ENCODE results near the gene ADGRD2. TPM values are rescaled to one million over a fixed set of nuclear protein-coding genes. Genes with fewer than 3 reads are reported as not detected.

The ADGRD2 gene
- total RNA-seq, 1 donor from 2014 or later: not detected

GRCh38 chr9:124485201-124485600, 35.0 kb downstream of the ADGRD2 start:
- no peak overlapping the region for H3K27ac Mint-ChIP-seq
- H3K4me1 Mint-ChIP-seq: no peaks in the 10 kb centered on the region
- H3K9me3 Mint-ChIP-seq: no peaks in the 10 kb centered on the region
- no peak for DNase-seq
- no peaks in the 10 kb centered on the region for H3K36me3 Mint-ChIP-seq (ENCODE audit: low read depth)
- no peak overlapping the region for H3K4me3 Mint-ChIP-seq
- intact Hi-C loops (cut with micrococcal nuclease): no loop called here
- no peaks in the 10 kb centered on the region for H3K27me3 Mint-ChIP-seq

- no peak overlapping the region for H3K4me3 Mint-ChIP-seq
- no peaks in the 10 kb centered on the region for H3K36me3 Mint-ChIP-seq (ENCODE audit: low read depth)
- no peak overlapping the region for H3K27ac Mint-ChIP-seq
- no peak for DNase-seq
- H3K9me3 Mint-ChIP-seq: no peaks in the 10 kb centered on the region
- no peaks in the 10 kb centered on the region for H3K27me3 Mint-ChIP-seq
- no peaks in the 10 kb centered on the region for H3K4me1 Mint-ChIP-seq
- intact Hi-C loops (cut with micrococcal nuclease): no loop called here
These were observed 35.7 kb downstream of the ADGRD2 start for GRCh38 chr9:124485936-124486335.

DNA sequence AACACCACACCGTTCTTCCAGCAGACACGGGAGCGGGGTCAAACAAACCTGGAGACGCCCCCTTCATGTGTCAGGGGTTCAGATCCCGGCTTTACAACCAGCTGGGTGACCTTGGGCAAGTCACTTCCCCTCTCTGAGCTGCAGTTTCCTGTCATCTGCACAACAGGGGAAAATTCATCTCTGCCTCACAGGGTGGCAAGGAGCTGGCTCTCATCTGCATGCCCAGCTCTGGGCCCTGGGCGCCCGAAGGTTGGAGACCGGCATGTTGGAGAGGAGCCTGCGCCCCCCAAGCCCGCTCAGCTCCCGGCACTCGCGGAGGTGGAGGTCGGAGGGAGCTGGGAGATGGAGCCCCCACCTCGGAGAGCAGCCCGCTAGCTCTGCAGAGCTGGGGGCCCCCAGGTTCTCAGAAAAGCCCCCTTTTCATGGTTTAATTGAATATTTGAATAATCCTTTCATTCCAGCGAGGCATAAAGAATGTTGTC, 36.6 kb downstream of the ADGRD2 start:
- Mint-ChIP-seq H3K4me1 (no peaks in the 10 kb centered on the region), H3K27ac (no peak overlapping the region), H3K27me3 (no peaks in the 10 kb centered on the region), H3K36me3 (ENCODE audit: low read depth) (no peaks in the 10 kb centered on the region), H3K4me3 (no peak overlapping the region), H3K9me3 (no peaks in the 10 kb centered on the region)
- intact Hi-C loops (cut with micrococcal nuclease): no loop called here
- DNase-seq: no peak

GRCh38 chr9:124487260-124488182, 37.3 kb downstream of the ADGRD2 start:
- Mint-ChIP-seq H3K4me3 (no peak overlapping the region), H3K4me1 (no peaks in the 10 kb centered on the region), H3K36me3 (ENCODE audit: low read depth) (no peaks in the 10 kb centered on the region), H3K27ac (no peak overlapping the region), H3K27me3 (no peaks in the 10 kb centered on the region), H3K9me3 (no peaks in the 10 kb centered on the region)
- intact Hi-C loops (cut with micrococcal nuclease): no loop called here
- DNase-seq: no peak

DNA sequence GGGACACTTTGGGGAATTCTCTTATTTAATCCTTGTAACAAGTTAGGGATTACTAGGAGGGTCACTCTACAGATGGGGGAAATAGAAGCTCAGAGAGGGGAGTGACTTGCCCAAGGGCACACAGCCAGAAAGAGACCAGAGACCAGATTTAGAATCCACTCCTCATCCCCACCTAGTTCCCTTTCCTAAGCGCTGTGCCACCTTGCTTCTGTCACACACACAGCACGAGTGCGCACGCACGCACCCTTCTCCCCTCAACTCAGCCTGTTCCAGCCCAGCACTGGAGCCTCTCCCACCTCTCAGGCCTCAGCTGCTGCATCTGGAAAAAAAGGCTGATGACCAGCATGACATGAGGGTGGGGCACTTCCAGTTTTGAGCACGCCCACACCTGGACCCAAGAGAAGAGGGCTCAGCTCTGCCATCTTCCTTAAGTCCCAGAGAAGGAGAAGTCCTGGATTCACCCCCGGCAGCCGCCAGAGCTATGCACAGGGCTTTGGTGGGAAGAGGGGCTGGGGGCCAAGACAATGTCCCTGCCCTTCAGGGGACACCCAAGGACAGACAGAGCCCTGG, 38.5 kb downstream of the ADGRD2 start:
- no peak overlapping the region for H3K27ac Mint-ChIP-seq
- H3K4me3 Mint-ChIP-seq: no peak overlapping the region
- no peaks in the 10 kb centered on the region for H3K27me3 Mint-ChIP-seq
- no peaks in the 10 kb centered on the region for H3K9me3 Mint-ChIP-seq
- no peak for DNase-seq
- intact Hi-C loops (cut with micrococcal nuclease): no loop called here
- no peaks in the 10 kb centered on the region for H3K4me1 Mint-ChIP-seq
- H3K36me3 Mint-ChIP-seq (ENCODE audit: low read depth): no peaks in the 10 kb centered on the region

DNA sequence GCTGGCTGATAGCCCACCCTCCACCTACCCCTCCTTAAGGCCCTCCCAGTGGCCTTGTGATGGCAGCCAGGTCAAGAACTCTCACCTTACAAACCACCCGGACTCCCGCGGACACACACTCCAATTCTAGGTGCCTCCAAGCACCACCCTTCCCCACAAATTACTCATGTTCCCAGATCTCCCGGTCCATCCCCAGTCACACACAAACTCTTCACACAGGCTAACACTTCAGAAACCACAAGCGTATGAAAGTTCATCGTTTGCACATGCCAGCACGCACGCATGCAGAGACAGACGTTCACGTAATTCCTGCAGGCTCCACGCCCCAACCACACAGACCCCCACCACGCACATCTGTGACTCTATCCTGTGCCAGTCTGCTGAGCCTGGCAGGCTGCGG, 39.0 kb downstream of the ADGRD2 start:
- no peak for DNase-seq
- Mint-ChIP-seq H3K36me3 (ENCODE audit: low read depth) (no peaks in the 10 kb centered on the region), H3K27ac (no peak overlapping the region), H3K27me3 (no peaks in the 10 kb centered on the region), H3K4me3 (no peak overlapping the region), H3K9me3 (no peaks in the 10 kb centered on the region), H3K4me1 (no peaks in the 10 kb centered on the region)
- intact Hi-C loops (cut with micrococcal nuclease): no loop called here

DNA sequence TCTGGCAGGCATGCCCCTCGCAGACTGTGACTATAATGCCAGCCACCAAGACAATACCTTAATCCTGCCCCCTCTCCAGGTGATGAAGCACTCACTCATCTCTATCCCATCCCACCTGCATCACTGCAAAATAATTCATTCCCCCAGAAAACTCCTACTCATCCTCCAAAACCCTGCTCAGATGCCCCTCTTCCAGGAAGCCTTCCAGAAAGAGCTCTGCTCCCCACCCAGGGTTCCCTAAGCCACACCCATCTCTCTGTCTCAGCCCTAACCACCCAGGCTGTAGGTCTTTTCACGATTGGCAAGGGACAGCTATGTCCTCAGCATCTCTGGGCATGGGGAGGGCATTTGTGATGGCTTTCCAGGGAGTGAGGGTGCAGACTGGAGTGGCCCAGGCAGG, 39.8 kb downstream of the ADGRD2 start:
- Mint-ChIP-seq H3K4me3 (no peak overlapping the region), H3K9me3 (no peaks in the 10 kb centered on the region), H3K27me3 (no peaks in the 10 kb centered on the region), H3K27ac (no peak overlapping the region), H3K4me1 (no peaks in the 10 kb centered on the region), H3K36me3 (ENCODE audit: low read depth) (no peaks in the 10 kb centered on the region)
- no peak for DNase-seq
- intact Hi-C loops (cut with micrococcal nuclease): no loop called here

DNA sequence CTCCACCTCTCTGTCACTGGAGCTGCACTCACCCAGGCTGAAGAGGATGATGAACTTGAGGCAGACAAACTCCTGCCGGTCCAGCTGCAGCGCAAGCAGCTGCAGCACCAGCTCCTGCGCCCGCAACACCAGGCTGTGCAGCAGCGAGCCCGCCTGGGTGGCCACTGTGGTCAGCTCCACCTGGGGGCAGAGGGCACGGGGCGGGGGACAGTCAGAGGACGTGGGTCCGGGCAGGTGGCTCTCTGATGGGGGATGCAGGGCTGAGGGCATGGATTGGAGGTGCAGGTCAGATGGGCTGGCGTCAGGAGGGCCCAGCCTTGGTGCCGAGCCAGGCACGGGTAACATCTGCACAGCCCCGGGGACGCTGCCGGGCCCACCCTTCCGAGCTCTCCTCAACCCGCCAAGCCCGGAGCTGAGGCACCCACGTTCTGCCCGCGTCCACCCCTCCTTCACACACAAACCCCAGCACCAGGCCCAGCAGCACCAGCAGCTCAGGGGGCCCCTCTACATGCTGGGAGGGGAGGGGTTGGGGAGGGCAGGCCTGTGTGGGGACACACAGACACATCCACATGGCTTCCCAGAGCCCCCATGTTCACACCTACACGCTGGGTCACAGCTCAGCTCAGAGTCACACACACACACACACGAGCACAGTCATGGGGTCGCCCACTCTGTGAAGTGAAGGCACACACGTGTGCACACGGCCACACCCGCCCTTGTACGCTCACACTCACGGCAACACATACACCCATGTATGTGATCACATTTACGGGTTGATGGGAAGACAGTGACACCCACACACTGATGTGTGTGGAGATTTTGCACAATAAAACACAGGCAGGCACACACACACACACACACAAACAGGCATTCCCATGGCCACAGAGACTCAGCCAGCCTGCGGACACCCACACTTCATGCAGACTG, 41.1 kb downstream of the ADGRD2 start:
- no peaks in the 10 kb centered on the region for H3K27me3 Mint-ChIP-seq
- H3K36me3 Mint-ChIP-seq (ENCODE audit: low read depth): no peaks in the 10 kb centered on the region
- H3K4me3 Mint-ChIP-seq: no peak overlapping the region
- peaks cover 3% of the 10 kb centered on the region for H3K4me1 Mint-ChIP-seq
- no peaks in the 10 kb centered on the region for H3K9me3 Mint-ChIP-seq
- DNase-seq: no peak
- H3K27ac Mint-ChIP-seq: no peak overlapping the region
- intact Hi-C loops (cut with micrococcal nuclease): no loop called here

GRCh38 chr9:124492818-124493217, 42.6 kb downstream of the ADGRD2 start:
- no peak for DNase-seq
- peaks cover 3% of the 10 kb centered on the region for H3K4me1 Mint-ChIP-seq

GRCh38 chr9:124493218-124493617, 43.0 kb downstream of the ADGRD2 start:
- no peak for DNase-seq
- no peaks in the 10 kb centered on the region for H3K36me3 Mint-ChIP-seq (ENCODE audit: low read depth)
- intact Hi-C loops (cut with micrococcal nuclease): no loop called here
- H3K4me3 Mint-ChIP-seq: no peak overlapping the region
- no peaks in the 10 kb centered on the region for H3K9me3 Mint-ChIP-seq
- no peaks in the 10 kb centered on the region for H3K27me3 Mint-ChIP-seq
- no peak overlapping the region for H3K27ac Mint-ChIP-seq
- H3K4me1 Mint-ChIP-seq: peaks cover 3% of the 10 kb centered on the region

More at GRCh38 chr9:124492818-124493217, 42.6 kb downstream of the ADGRD2 start:
- intact Hi-C loops (cut with micrococcal nuclease): no loop called here
- Mint-ChIP-seq H3K9me3 (no peaks in the 10 kb centered on the region), H3K36me3 (ENCODE audit: low read depth) (no peaks in the 10 kb centered on the region), H3K4me3 (no peak overlapping the region), H3K27me3 (no peaks in the 10 kb centered on the region), H3K27ac (peak overlapping the region; percentile 31)

DNA sequence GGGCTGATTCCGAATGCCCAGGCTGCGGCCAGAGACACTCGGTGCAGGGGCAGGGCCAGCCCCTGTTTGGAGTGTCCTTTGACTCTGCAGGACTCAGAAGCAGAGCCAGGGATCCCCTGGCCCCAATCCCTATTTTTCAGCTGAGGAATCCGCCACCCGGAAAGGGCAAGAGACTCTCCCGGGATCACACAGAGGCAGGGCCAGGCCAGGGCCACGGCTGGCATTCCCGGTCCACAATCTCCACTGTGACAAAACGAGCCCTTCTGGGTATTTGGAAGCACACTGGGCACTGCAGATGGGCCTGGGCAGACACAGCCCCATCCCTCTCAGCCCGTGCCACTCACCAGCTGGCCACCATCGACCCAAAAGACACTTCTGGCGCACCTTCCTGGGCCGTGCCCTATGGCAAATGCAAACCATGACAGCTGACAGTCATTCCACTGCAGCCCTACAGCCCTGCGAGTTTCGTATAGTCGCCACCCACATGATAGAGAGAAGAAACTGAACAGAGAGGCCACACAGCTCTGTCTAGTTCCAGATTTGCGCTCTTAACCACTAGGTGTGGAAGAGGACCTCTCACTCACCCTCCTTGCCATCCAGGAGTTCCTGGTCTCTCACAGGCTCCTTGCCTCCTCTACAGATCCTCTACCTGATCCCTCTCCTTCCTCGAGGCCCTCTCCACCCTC, 43.7 kb downstream of the ADGRD2 start:
- intact Hi-C loops (cut with micrococcal nuclease): no loop called here
- DNase-seq: no peak
- Mint-ChIP-seq H3K4me3 (no peak overlapping the region), H3K4me1 (peaks cover 3% of the 10 kb centered on the region), H3K9me3 (no peaks in the 10 kb centered on the region), H3K27ac (no peak overlapping the region), H3K36me3 (ENCODE audit: low read depth) (no peaks in the 10 kb centered on the region), H3K27me3 (no peaks in the 10 kb centered on the region)

- Mint-ChIP-seq H3K4me1 (peaks cover 10% of the 10 kb centered on the region), H3K27me3 (no peaks in the 10 kb centered on the region), H3K4me3 (no peak overlapping the region), H3K36me3 (ENCODE audit: low read depth) (no peaks in the 10 kb centered on the region), H3K9me3 (no peaks in the 10 kb centered on the region), H3K27ac (no peak overlapping the region)
- intact Hi-C loops (cut with micrococcal nuclease): no loop called here
- no peak for DNase-seq
These were observed 45.1 kb downstream of the ADGRD2 start for GRCh38 chr9:124495126-124496074.
